Natural killer cell treated with Interleukin-12 subunit alpha and Interleukin-12 subunit beta and Interleukin-15 and Interleukin-18, amount 100 ng/mL, for 72 hours (primary cell): ENCODE measurements around the gene HIC1. TPM values are rescaled to one million over a fixed set of nuclear protein-coding genes. Genes with fewer than 3 reads are reported as not detected.

Experiments used
- ATAC-seq, 2 donors: fragments of 150-1000 bp; cut with Tn5 transposase in 1 of 2; sonication (Bioruptor Pico), chemical (Tn5 transposase) in 1 of 2; 2 replicates each; pipeline ENCODE4 v1.10.0; 2021
- DNase-seq: peaks from one replicate; pipeline ENCODE4 v3.0.0; 2022; ENCODE audit warnings: low spot score
- H3K27ac Mint-ChIP-seq, 2 donors: 1 replicate in 1 of 2; 2 replicates in 1 of 2; pipeline ENCODE4 v1.8.0; 2022; ENCODE audit warnings: mixed read lengths in 2 of 2, mild to moderate bottlenecking in 1 of 2, moderate library complexity in 1 of 2
- H3K27me3 Mint-ChIP-seq, 2 donors: 1 replicate in 1 of 2; 2 replicates in 1 of 2; pipeline ENCODE4 v1.8.0; 2022; ENCODE audit warnings: mixed read lengths in 2 of 2
- H3K36me3 Mint-ChIP-seq: one replicate; pipeline ENCODE4 v1.8.0; 2022; ENCODE audit warnings: mixed read lengths
- H3K4me1 Mint-ChIP-seq, 2 donors: 1 replicate in 1 of 2; 2 replicates in 1 of 2; pipeline ENCODE4 v1.8.0; 2022; ENCODE audit warnings: low read depth in 2 of 2, mixed read lengths in 2 of 2, mild to moderate bottlenecking in 1 of 2
- H3K4me3 Mint-ChIP-seq: one replicate; pipeline ENCODE4 v1.8.0; 2022; ENCODE audit warnings: mixed read lengths
- H3K9me3 Mint-ChIP-seq: 2 replicates; pipeline ENCODE4 v1.8.0; 2022; ENCODE audit warnings: mixed read lengths
- total RNA-seq, 2 donors: library from RNA; stranded (reverse); gene quantifications; one replicate each; pipeline ENCODE4 v1.2.3, GENCODE V29; 2022

HIC1 gene
- total RNA-seq, 2 donors from 2014 or later = 24.8 to 56.7 TPM

- Mint-ChIP-seq H3K9me3 (no peaks in the 10 kb centered on the region), H3K27me3 (no peaks in the 10 kb centered on the region), H3K27ac (no peak overlapping the region), H3K4me3 (peak overlapping the region; percentile 63), H3K4me1 (peaks cover 28 to 31% of the 10 kb centered on the region in 2 donors), H3K36me3 (peaks cover 4% of the 10 kb centered on the region)
- DNase-seq (no peak), ATAC-seq (no peak)
These were observed 1.6 kb downstream of the HIC1 start for GRCh38 chr17:2056206-2057174.

- H3K4me3 Mint-ChIP-seq = no peak overlapping the region
- H3K9me3 Mint-ChIP-seq = no peaks in the 10 kb centered on the region
- H3K27ac Mint-ChIP-seq = no peak overlapping the region
- H3K4me1 Mint-ChIP-seq = peaks cover 26 to 27% of the 10 kb centered on the region in 2 donors
- H3K36me3 Mint-ChIP-seq = peaks cover 4% of the 10 kb centered on the region
- no peaks in the 10 kb centered on the region for H3K27me3 Mint-ChIP-seq
- no peak for DNase-seq
- no peak for ATAC-seq
These were observed 2.4 kb downstream of the HIC1 start for GRCh38 chr17:2057175-2057759.

- Mint-ChIP-seq H3K9me3 (no peaks in the 10 kb centered on the region), H3K27ac (no peak overlapping the region), H3K4me1 (peaks cover 30 to 31% of the 10 kb centered on the region in 2 donors), H3K4me3 (peak overlapping the region; percentile 15), H3K36me3 (peaks cover 4% of the 10 kb centered on the region), H3K27me3 (no peaks in the 10 kb centered on the region)
- ATAC-seq (no peak), DNase-seq (no peak)
These were observed 3.1 kb downstream of the HIC1 start for GRCh38 chr17:2057760-2058585.

- DNase-seq (peak; percentile 79), ATAC-seq (peak; percentile 26 to 52)
- Mint-ChIP-seq H3K36me3 (peaks cover 4% of the 10 kb centered on the region), H3K27ac (peak overlapping the region; percentile 37 to 62), H3K27me3 (no peaks in the 10 kb centered on the region), H3K4me3 (peak overlapping the region; percentile 63), H3K9me3 (no peaks in the 10 kb centered on the region), H3K4me1 (peaks cover 27 to 34% of the 10 kb centered on the region in 2 donors)
These were observed 4.0 kb downstream of the HIC1 start for GRCh38 chr17:2058586-2059546.

- no peaks in the 10 kb centered on the region for H3K27me3 Mint-ChIP-seq
- peaks cover 4% of the 10 kb centered on the region for H3K36me3 Mint-ChIP-seq
- DNase-seq (no peak), ATAC-seq (no peak)
- H3K27ac Mint-ChIP-seq = peak overlapping the region; percentile 59 to 62
- peaks cover 31 to 39% of the 10 kb centered on the region in 2 donors for H3K4me1 Mint-ChIP-seq
- peak overlapping the region; percentile 63 for H3K4me3 Mint-ChIP-seq
- H3K9me3 Mint-ChIP-seq = no peaks in the 10 kb centered on the region
These were observed 4.9 kb downstream of the HIC1 start for GRCh38 chr17:2059547-2060384.

- peak overlapping the region in 1 of 2 donors; percentile 59 for H3K27ac Mint-ChIP-seq
These were observed 5.4 kb downstream of the HIC1 start for GRCh38 chr17:2060385-2060658.

GRCh38 chr17:2060681-2061440, 6.0 kb downstream of the HIC1 start:
- no peak overlapping the region for H3K4me3 Mint-ChIP-seq
- ATAC-seq = no peak
- H3K4me1 Mint-ChIP-seq = peaks cover 33 to 42% of the 10 kb centered on the region in 2 donors
- no peaks in the 10 kb centered on the region for H3K9me3 Mint-ChIP-seq
- H3K36me3 Mint-ChIP-seq = peaks cover 4% of the 10 kb centered on the region
- H3K27me3 Mint-ChIP-seq = no peaks in the 10 kb centered on the region
- DNase-seq = no peak
- peak overlapping the region; percentile 50 to 59 for H3K27ac Mint-ChIP-seq

More at GRCh38 chr17:2060385-2060658, 5.4 kb downstream of the HIC1 start:
- no peak for ATAC-seq
- DNase-seq = no peak
- H3K36me3 Mint-ChIP-seq = peaks cover 4% of the 10 kb centered on the region
- peaks cover 33 to 42% of the 10 kb centered on the region in 2 donors for H3K4me1 Mint-ChIP-seq
- no peaks in the 10 kb centered on the region for H3K9me3 Mint-ChIP-seq
- no peaks in the 10 kb centered on the region for H3K27me3 Mint-ChIP-seq
- H3K4me3 Mint-ChIP-seq = no peak overlapping the region

GRCh38 chr17:2061441-2061958, 6.6 kb downstream of the HIC1 start:
- no peaks in the 10 kb centered on the region for H3K27me3 Mint-ChIP-seq
- DNase-seq (no peak), ATAC-seq (no peak)
- peak overlapping the region in 1 of 2 donors; percentile 50 for H3K27ac Mint-ChIP-seq
- peaks cover 4% of the 10 kb centered on the region for H3K36me3 Mint-ChIP-seq
- H3K9me3 Mint-ChIP-seq = no peaks in the 10 kb centered on the region
- H3K4me1 Mint-ChIP-seq = peaks cover 36 to 42% of the 10 kb centered on the region in 2 donors
- no peak overlapping the region for H3K4me3 Mint-ChIP-seq

- Mint-ChIP-seq H3K4me1 (peaks cover 36 to 49% of the 10 kb centered on the region in 2 donors), H3K36me3 (peaks cover 4% of the 10 kb centered on the region), H3K27ac (peak overlapping the region; percentile 50 to 75), H3K9me3 (no peaks in the 10 kb centered on the region), H3K4me3 (no peak overlapping the region), H3K27me3 (no peaks in the 10 kb centered on the region)
- DNase-seq (no peak), ATAC-seq (no peak)
These were observed 7.8 kb downstream of the HIC1 start for GRCh38 chr17:2062571-2063183.

- no peaks in the 10 kb centered on the region for H3K27me3 Mint-ChIP-seq
- H3K36me3 Mint-ChIP-seq = peaks cover 4% of the 10 kb centered on the region
- DNase-seq (no peak), ATAC-seq (no peak)
- no peaks in the 10 kb centered on the region for H3K9me3 Mint-ChIP-seq
- H3K4me1 Mint-ChIP-seq = peaks cover 36 to 55% of the 10 kb centered on the region in 2 donors
- H3K4me3 Mint-ChIP-seq = peak overlapping the region; percentile 3
- peak overlapping the region in 1 of 2 donors; percentile 75 for H3K27ac Mint-ChIP-seq
These were observed 8.6 kb downstream of the HIC1 start for GRCh38 chr17:2063261-2064146.
